HepG2 (cell line): ENCODE results near the gene AGBL2. TPM values are rescaled to one million over a fixed set of nuclear protein-coding genes. Genes with fewer than 3 reads are reported as not detected.

Experiments used
- ETV6 ChIP-seq: sonication (generic); formaldehyde crosslinking; conservative IDR thresholded peaks from 2 replicates; pipeline ENCODE4 v1.4.0; 2020; ENCODE audit warnings: missing genetic modification reagents
- HMGA1 ChIP-seq: sonication (generic); formaldehyde crosslinking; conservative IDR thresholded peaks from 2 replicates; pipeline ENCODE4 v1.4.0; 2020; ENCODE audit warnings: missing genetic modification reagents
- ZBTB1 ChIP-seq: sonication (generic); formaldehyde crosslinking; IDR thresholded peaks from 2 replicates; pipeline ENCODE4 v1.4.0; 2020; ENCODE audit warnings: missing genetic modification reagents, borderline replicate concordance
- ZBTB37 ChIP-seq: sonication (generic); formaldehyde crosslinking; IDR thresholded peaks from 2 replicates; pipeline ENCODE4 v1.4.0; 2020; ENCODE audit warnings: mild to moderate bottlenecking, missing genetic modification reagents
- ZBTB44 ChIP-seq: sonication (generic); formaldehyde crosslinking; IDR thresholded peaks from 2 replicates; pipeline ENCODE4 v1.4.0; 2020; ENCODE audit warnings: missing genetic modification reagents
- ZHX1 ChIP-seq: sonication (generic); formaldehyde crosslinking; IDR thresholded peaks from 2 replicates; pipeline ENCODE4 v1.8.1; 2022; ENCODE audit warnings: low read depth, mild to moderate bottlenecking, missing genetic modification reagents
- ZKSCAN1 ChIP-seq: fragments of 150-350 bp; IDR thresholded peaks from 2 replicates; pipeline ENCODE4 v1.6.1; 2014; ENCODE audit warnings: low read length
- ZKSCAN5 ChIP-seq: sonication (generic); formaldehyde crosslinking; IDR thresholded peaks from 2 replicates; pipeline ENCODE4 v1.5.1; 2020; ENCODE audit warnings: mild to moderate bottlenecking, missing genetic modification reagents
- ZNF672 ChIP-seq: sonication (generic); formaldehyde crosslinking; IDR thresholded peaks from 2 replicates; pipeline ENCODE4 v1.8.1; 2022; ENCODE audit warnings: missing genetic modification reagents
- ZUFSP ChIP-seq: sonication (generic); formaldehyde crosslinking; IDR thresholded peaks from 2 replicates; pipeline ENCODE4 v1.9.0; 2021; ENCODE audit warnings: missing genetic modification reagents, mild to moderate bottlenecking, borderline replicate concordance
- polyA plus RNA-seq, 8 experiments: library from polyadenylated mRNA; depleted of rRNA in 3 of 8; stranded (reverse) in 7 of 8; unstranded in 1 of 8; fragments of >200 nt; fragmentation: Illumina TruSeq in 4 of 8; extraction: Trizol in 4 of 8; gene quantifications; 2 replicates each; pipeline versions ENCODE4 v1.2.1 to v1.2.3, GENCODE V29; 2011 to 2016; ENCODE audit warnings: low read depth in 4 of 8, missing spikeins in 1 of 8, mixed read lengths in 1 of 8; ENCODE audit not compliant: insufficient read depth in 1 of 8
- total RNA-seq, 5 experiments: library from RNA; depleted of rRNA; stranded (reverse); fragments of >200 nt; fragmentation: Illumina TruSeq; extraction: Trizol; gene quantifications; 2 replicates each; pipeline ENCODE4 v1.2.3, GENCODE V29; 2016; ENCODE audit warnings: low read depth in 1 of 5
- TF ChIP-seq, protein P1 (sequence below): sonication (generic); formaldehyde crosslinking; IDR thresholded peaks from 2 replicates; pipeline ENCODE4 v1.4.0; 2020; ENCODE audit warnings: missing genetic modification reagents
- TF ChIP-seq, protein P2 (sequence below): IDR thresholded peaks from 2 replicates; pipeline ENCODE4 v1.6.1; 2016; ENCODE audit warnings: low read depth
- TF ChIP-seq, protein P3 (sequence below): sonication (generic); IDR thresholded peaks from 2 replicates; pipeline ENCODE4 v1.6.1; 2016; ENCODE audit warnings: low read depth, borderline replicate concordance
- TF ChIP-seq, protein P4 (sequence below): sonication (generic); formaldehyde crosslinking; IDR thresholded peaks from 2 replicates; pipeline ENCODE4 v1.5.0; 2020; ENCODE audit warnings: missing genetic modification reagents

Gene AGBL2
- total and polyA plus RNA-seq, 2 of the 13 experiments (the other 11 are each of a cell fraction or from before 2014, with no cell fraction given) = 1.6 to 5.7 TPM

- TF ChIP-seq, protein P1, sequence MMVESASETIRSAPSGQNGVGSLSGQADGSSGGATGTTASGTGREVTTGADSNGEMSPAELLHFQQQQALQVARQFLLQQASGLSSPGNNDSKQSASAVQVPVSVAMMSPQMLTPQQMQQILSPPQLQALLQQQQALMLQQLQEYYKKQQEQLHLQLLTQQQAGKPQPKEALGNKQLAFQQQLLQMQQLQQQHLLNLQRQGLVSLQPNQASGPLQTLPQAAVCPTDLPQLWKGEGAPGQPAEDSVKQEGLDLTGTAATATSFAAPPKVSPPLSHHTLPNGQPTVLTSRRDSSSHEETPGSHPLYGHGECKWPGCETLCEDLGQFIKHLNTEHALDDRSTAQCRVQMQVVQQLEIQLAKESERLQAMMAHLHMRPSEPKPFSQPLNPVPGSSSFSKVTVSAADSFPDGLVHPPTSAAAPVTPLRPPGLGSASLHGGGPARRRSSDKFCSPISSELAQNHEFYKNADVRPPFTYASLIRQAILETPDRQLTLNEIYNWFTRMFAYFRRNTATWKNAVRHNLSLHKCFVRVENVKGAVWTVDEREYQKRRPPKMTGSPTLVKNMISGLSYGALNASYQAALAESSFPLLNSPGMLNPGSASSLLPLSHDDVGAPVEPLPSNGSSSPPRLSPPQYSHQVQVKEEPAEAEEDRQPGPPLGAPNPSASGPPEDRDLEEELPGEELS (CRISPR knock-in tag) = peak; percentile 63; the same call in 1 of the 2 replicates
- TF ChIP-seq ETV6 (no peak), ZKSCAN5 (CRISPR knock-in tag) (no peak), ZKSCAN1 (no peak), HMGA1 (no peak), ZBTB1 (CRISPR knock-in tag) (no peak), ZNF672 (CRISPR knock-in tag) (no peak), ZBTB37 (CRISPR knock-in tag) (no peak), ZHX1 (CRISPR knock-in tag) (no peak), ZUFSP (CRISPR knock-in tag) (no peak), ZBTB44 (peak; percentile 30; the same call in 1 of the 2 replicates)
- TF ChIP-seq, protein P2, sequence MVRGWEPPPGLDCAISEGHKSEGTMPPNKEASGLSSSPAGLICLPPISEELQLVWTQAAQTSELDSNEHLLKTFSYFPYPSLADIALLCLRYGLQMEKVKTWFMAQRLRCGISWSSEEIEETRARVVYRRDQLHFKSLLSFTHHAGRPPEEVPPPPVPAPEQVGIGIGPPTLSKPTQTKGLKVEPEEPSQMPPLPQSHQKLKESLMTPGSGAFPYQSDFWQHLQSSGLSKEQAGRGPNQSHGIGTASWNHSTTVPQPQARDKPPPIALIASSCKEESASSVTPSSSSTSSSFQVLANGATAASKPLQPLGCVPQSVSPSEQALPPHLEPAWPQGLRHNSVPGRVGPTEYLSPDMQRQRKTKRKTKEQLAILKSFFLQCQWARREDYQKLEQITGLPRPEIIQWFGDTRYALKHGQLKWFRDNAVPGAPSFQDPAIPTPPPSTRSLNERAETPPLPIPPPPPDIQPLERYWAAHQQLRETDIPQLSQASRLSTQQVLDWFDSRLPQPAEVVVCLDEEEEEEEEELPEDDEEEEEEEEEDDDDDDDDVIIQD (CRISPR knock-in tag) = no peak; the same call in none of the 2 replicates
- TF ChIP-seq, protein P3, sequence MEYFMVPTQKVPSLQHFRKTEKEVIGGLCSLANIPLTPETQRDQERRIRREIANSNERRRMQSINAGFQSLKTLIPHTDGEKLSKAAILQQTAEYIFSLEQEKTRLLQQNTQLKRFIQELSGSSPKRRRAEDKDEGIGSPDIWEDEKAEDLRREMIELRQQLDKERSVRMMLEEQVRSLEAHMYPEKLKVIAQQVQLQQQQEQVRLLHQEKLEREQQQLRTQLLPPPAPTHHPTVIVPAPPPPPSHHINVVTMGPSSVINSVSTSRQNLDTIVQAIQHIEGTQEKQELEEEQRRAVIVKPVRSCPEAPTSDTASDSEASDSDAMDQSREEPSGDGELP = no peak
- TF ChIP-seq, protein P4, sequence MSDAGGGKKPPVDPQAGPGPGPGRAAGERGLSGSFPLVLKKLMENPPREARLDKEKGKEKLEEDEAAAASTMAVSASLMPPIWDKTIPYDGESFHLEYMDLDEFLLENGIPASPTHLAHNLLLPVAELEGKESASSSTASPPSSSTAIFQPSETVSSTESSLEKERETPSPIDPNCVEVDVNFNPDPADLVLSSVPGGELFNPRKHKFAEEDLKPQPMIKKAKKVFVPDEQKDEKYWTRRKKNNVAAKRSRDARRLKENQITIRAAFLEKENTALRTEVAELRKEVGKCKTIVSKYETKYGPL = 0 out of 2 replicates have a peak, but pooled peaks have one; percentile 60
These were observed 72.9 kb downstream of the AGBL2 start, which contains the start of gene MTCH2 (continued) for GRCh38 chr11:47642099-47642855.
